K562 (cell line): ENCODE measurements around the gene MACROD2. TPM values are rescaled to one million over a fixed set of nuclear protein-coding genes. Genes with fewer than 3 reads are reported as not detected.

Experiments
- ATAC-seq: fragments of 200-7000 bp; cut with Tn5 transposase; 3 replicates; pipeline ENCODE4 v1.9.1; 2020; ENCODE audit warnings: moderate library complexity
- BruUV-seq: library from RNA; stranded (reverse); fragments of 400-500 nt; replicated peaks from 2 replicates; lab custom pipeline; 2021; lab: Mats Ljungman, UMichigan
- CTCF ChIA-PET: fragments of 300-600 bp; formaldehyde crosslinking; extraction: SDS; loops from one replicate; lab custom pipeline; 2021; ENCODE audit warnings: low intra/inter-chr PET ratio; lab: Yijun Ruan, JAX
- POLR2A ChIA-PET: fragments of 300-600, 350-650 bp; sonication (Branson Sonifier 250); formaldehyde crosslinking; extraction: SDS; loops from one replicate; lab custom pipeline; 2021; ENCODE audit warnings: antibody characterized with exemption, inconsistent platforms; lab: Yijun Ruan, JAX
- DNase-seq, 4 experiments: peaks; one replicate each; pipeline versions ENCODE4 v3.0.0 to v3.0.0-alpha.2; 2011 to 2018; ENCODE audit warnings: low spot score in 3 of 4, mixed read lengths in 3 of 4; ENCODE audit errors: extremely low read depth in 1 of 4
- FAIRE-seq: peaks from 2 replicates; lab custom pipeline; 2011; peaks lifted over from hg19 to GRCh38; lab: Jason Lieb, UNC
- H2AFZ ChIP-seq: 2 replicates; pipeline ENCODE4 v1.6.0; 2011; ENCODE audit warnings: low read depth, low read length, control low read depth, inconsistent platforms
- H3K27ac ChIP-seq: fragments of 200-600 bp; 3 replicates; pipeline ENCODE4 v1.8.0; 2011; ENCODE audit warnings: low read depth, mild to moderate bottlenecking, control low read depth, inconsistent platforms, low read length, moderate library complexity, mixed read lengths; ENCODE audit errors: extremely low read depth
- H3K27me3 ChIP-seq, 2 experiments: fragments of 300-600 bp in 1 of 2; 2 replicates in 1 of 2; 3 replicates in 1 of 2; pipeline versions ENCODE4 v1.6.0 to v1.8.0; 2011; ENCODE audit warnings: inconsistent platforms in 2 of 2, low read length in 2 of 2, mild to moderate bottlenecking in 1 of 2, mixed read lengths in 1 of 2, moderate library complexity in 1 of 2; ENCODE audit not compliant: control insufficient read depth in 2 of 2, insufficient read depth in 2 of 2
- H3K36me3 ChIP-seq: fragments of 300-600 bp; 3 replicates; pipeline ENCODE4 v1.8.0; 2011; ENCODE audit warnings: mild to moderate bottlenecking, low read length, inconsistent platforms; ENCODE audit not compliant: control insufficient read depth, insufficient read depth
- H3K4me1 ChIP-seq, 2 experiments: fragments of 200-600 bp in 1 of 2; replicated peaks in 1 of 2; 2 replicates in 1 of 2; 3 replicates in 1 of 2; pipeline versions ENCODE4 v1.5.1 to v1.8.0; 2011; ENCODE audit warnings: inconsistent platforms in 2 of 2, low read length in 2 of 2, mild to moderate bottlenecking in 1 of 2, mixed read lengths in 1 of 2, moderate library complexity in 1 of 2; ENCODE audit not compliant: control insufficient read depth in 2 of 2, insufficient read depth in 2 of 2
- H3K4me2 ChIP-seq: 2 replicates; pipeline ENCODE4 v1.6.1; 2011; ENCODE audit warnings: low read length, control low read depth, inconsistent platforms, mixed read lengths; ENCODE audit not compliant: insufficient read depth
- H3K4me3 ChIP-seq: fragments of 200-600 bp; sonication (generic), shearing (Covaris generic); 2 replicates; pipeline ENCODE4 v1.5.1; 2016; ENCODE audit warnings: control low read depth, inconsistent platforms
- H3K79me2 ChIP-seq: fragments of 200-600 bp; 3 replicates; pipeline ENCODE4 v1.8.0; 2011; ENCODE audit warnings: low read length, inconsistent platforms; ENCODE audit not compliant: control insufficient read depth, insufficient read depth
- H3K9ac ChIP-seq, 2 experiments: 2 replicates each; pipeline versions ENCODE4 v1.6.0 to v1.6.1; 2011; ENCODE audit warnings: low read depth in 2 of 2, low read length in 2 of 2, control low read depth in 1 of 2, inconsistent platforms in 1 of 2, mild to moderate bottlenecking in 1 of 2, mixed read lengths in 1 of 2; ENCODE audit not compliant: insufficient read depth in 1 of 2
- H3K9me1 ChIP-seq: one replicate; pipeline ENCODE4 v1.6.0; 2011; ENCODE audit warnings: inconsistent platforms, mild to moderate bottlenecking, low read length, moderate library complexity; ENCODE audit not compliant: control insufficient read depth, insufficient read depth
- H3K9me3 ChIP-seq: replicated peaks from 2 replicates; pipeline ENCODE4 v1.5.1; 2011; ENCODE audit warnings: low read depth, low read length, inconsistent platforms; ENCODE audit not compliant: control insufficient read depth, insufficient read depth
- H4K20me1 ChIP-seq: replicated peaks from 2 replicates; pipeline ENCODE4 v1.6.1; 2011; ENCODE audit warnings: low read length, inconsistent platforms, mixed read lengths; ENCODE audit not compliant: control insufficient read depth, insufficient read depth
- FOXJ3 ChIP-seq: sonication (generic); formaldehyde crosslinking; IDR thresholded peaks from 2 replicates; pipeline ENCODE4 v1.4.0; 2020; ENCODE audit warnings: mild to moderate bottlenecking, missing genetic modification reagents
- GABPA ChIP-seq: fragments of 200-800 bp; sonication (Bioruptor generic); conservative IDR thresholded peaks from 2 replicates; pipeline ENCODE4 v1.6.1; 2016; ENCODE audit warnings: low read depth, missing genetic modification characterization, missing compliant biosample characterization
- GABPB2 ChIP-seq: fragments of 250-450 bp; sonication (Bioruptor Pico); conservative IDR thresholded peaks from 2 replicates; pipeline ENCODE4 v1.5.1; 2021; ENCODE audit warnings: mild to moderate bottlenecking
- LEF1 ChIP-seq: fragments of 450-650 bp; IDR thresholded peaks from 2 replicates; pipeline ENCODE4 v1.6.1; 2016; ENCODE audit warnings: mild to moderate bottlenecking
- MEF2A ChIP-seq: IDR thresholded peaks from 2 replicates; pipeline ENCODE4 v1.6.1; 2011; ENCODE audit warnings: low read depth, mild to moderate bottlenecking, low read length, moderate library complexity; ENCODE audit not compliant: control insufficient read depth
- MYNN ChIP-seq, 2 experiments: sonication (generic); formaldehyde crosslinking in 1 of 2; IDR thresholded peaks; 2 replicates each; pipeline versions ENCODE4 v1.5.0 to v1.6.1; 2016 to 2020; ENCODE audit warnings: antibody characterized with exemption in 1 of 2, missing genetic modification reagents in 1 of 2
- NFATC3 ChIP-seq: fragments of 450-650 bp; IDR thresholded peaks from 2 replicates; pipeline ENCODE4 v1.6.1; 2017; ENCODE audit warnings: mild to moderate bottlenecking
- PBX2 ChIP-seq, 2 experiments: IDR thresholded peaks in 1 of 2; conservative IDR thresholded peaks in 1 of 2; 2 replicates each; pipeline ENCODE4 v1.6.1; 2016; ENCODE audit warnings: low read depth in 2 of 2, mild to moderate bottlenecking in 1 of 2, missing compliant biosample characterization in 1 of 2, missing genetic modification characterization in 1 of 2, moderate library complexity in 1 of 2
- SFPQ ChIP-seq: fragments of 200-400 bp; formaldehyde crosslinking; IDR thresholded peaks from 2 replicates; pipeline ENCODE4 v1.6.1; 2017; ENCODE audit warnings: mild to moderate bottlenecking, low read depth, low read length, moderate library complexity
- TAF15 ChIP-seq: fragments of 200-400 bp; formaldehyde crosslinking; IDR thresholded peaks from 2 replicates; pipeline ENCODE4 v1.6.1; 2017; ENCODE audit warnings: mild to moderate bottlenecking, low read depth, low read length, moderate library complexity
- TAF9B ChIP-seq: fragments of 450-650 bp; IDR thresholded peaks from 2 replicates; pipeline ENCODE4 v1.6.1; 2018; ENCODE audit warnings: mild to moderate bottlenecking; ENCODE audit not compliant: partially characterized antibody
- TOE1 ChIP-seq, 2 experiments: fragments of 450-650 bp in 1 of 2; sonication (generic) in 1 of 2; formaldehyde crosslinking in 1 of 2; IDR thresholded peaks; 2 replicates each; pipeline versions ENCODE4 v1.7.1 to v1.8.0; 2016 to 2022; ENCODE audit warnings: borderline replicate concordance in 2 of 2, mild to moderate bottlenecking in 2 of 2, antibody characterized with exemption in 1 of 2, inconsistent platforms in 1 of 2, low read depth in 1 of 2, missing genetic modification reagents in 1 of 2, moderate library complexity in 1 of 2
- ZBTB2 ChIP-seq: fragments of 450-650 bp; IDR thresholded peaks from 2 replicates; pipeline ENCODE4 v1.6.1; 2016; ENCODE audit warnings: antibody characterized with exemption
- ZNF124 ChIP-seq: sonication (generic); formaldehyde crosslinking; IDR thresholded peaks from 2 replicates; pipeline ENCODE4 v1.8.1; 2022; ENCODE audit warnings: missing genetic modification reagents
- ZNF584 ChIP-seq: fragments of 200-800 bp; sonication (Bioruptor generic); IDR thresholded peaks from 2 replicates; pipeline ENCODE4 v1.6.1; 2016; ENCODE audit warnings: low read depth, mild to moderate bottlenecking, missing genetic modification characterization, missing compliant biosample characterization
- ZZZ3 ChIP-seq: fragments of 450-650 bp; IDR thresholded peaks from 2 replicates; pipeline ENCODE4 v1.6.1; 2016; ENCODE audit warnings: antibody characterized with exemption, mild to moderate bottlenecking, moderate library complexity
- WGBS: fragments of 100-300 bp; shearing (Covaris generic); methylation state at CpG from one replicate; pipeline ENCODE4 v1.1.6; 2016; ENCODE audit warnings: low coverage, mixed read lengths; ENCODE audit not compliant: insufficient coverage; ENCODE audit errors: missing lambda C conversion rate; 5-methylcytosine and 5-hydroxymethylcytosine counted together
- in situ Hi-C: fragments of 300-500 bp; cut with MboI; formaldehyde crosslinking; loops from 4 replicates; pipeline ENCODE4 v1.15.0; 2018; ENCODE audit warnings: inconsistent platforms, mixed read lengths
- intact Hi-C: fragments of 100-400 bp; cut with micrococcal nuclease; formaldehyde crosslinking; loops from 2 replicates; pipeline ENCODE4 v1.14.2; 2022
- polyA plus RNA-seq, 8 experiments: library from polyadenylated mRNA; depleted of rRNA in 4 of 8; stranded (reverse) in 5 of 8; unstranded in 3 of 8; fragments of >200 nt; fragmentation: Nextera tagmentation in 2 of 8; fragmentation: Illumina TruSeq in 1 of 8; extraction: Ambion mirVana in 2 of 8; extraction: Trizol in 1 of 8; gene quantifications; 2 replicates each; pipeline versions ENCODE4 v1.2.1 to v1.2.3, GENCODE V29; 2011 to 2014; ENCODE audit warnings: inconsistent platforms in 1 of 8, missing spikeins in 1 of 8
- total RNA-seq, 7 experiments: library from RNA; depleted of rRNA in 6 of 7; stranded (reverse); fragments of >200 nt in 6 of 7; fragmentation: Illumina TruSeq in 2 of 7; extraction: Trizol in 2 of 7; gene quantifications; 2 replicates each; pipeline versions ENCODE4 v1.2.1 to v1.2.3, GENCODE V29; 2011 to 2021; ENCODE audit warnings: low replicate concordance in 1 of 7

The MACROD2 gene
- total and polyA plus RNA-seq, 9 of the 15 experiments (the other 6 are each of a cell fraction or from before 2014, with no cell fraction given) = not detected

- Histone ChIP-seq H3K79me2 (no peaks in the 10 kb centered on the region), H3K9me1 (no peaks in the 10 kb centered on the region), H3K9ac (no peak overlapping the region), H4K20me1 (no peaks in the 10 kb centered on the region), H2AFZ (no peak overlapping the region), H3K4me3 (no peak overlapping the region), H3K4me2 (no peak overlapping the region), H3K36me3 (no peaks in the 10 kb centered on the region), H3K4me1 (no peaks in the 10 kb centered on the region), H3K27ac (no peak overlapping the region), H3K27me3 (no peaks in the 10 kb centered on the region), H3K9me3 (no peaks in the 10 kb centered on the region)
- in situ Hi-C loops (no loop called here), intact Hi-C loops (no loop called here)
- BruUV-seq = no TSS peak
- DNase-seq = no peak
- ChIA-PET POLR2A (no interaction called here), CTCF (no interaction called here)
- no peak for TF ChIP-seq ZNF584 (CRISPR knock-in tag)
- no peak for TF ChIP-seq ZZZ3
- no peak for TF ChIP-seq ZNF124 (CRISPR knock-in tag)
- TF ChIP-seq TAF9B = no peak
- TF ChIP-seq SFPQ = no peak
- TF ChIP-seq TOE1 (IDR thresholded peaks at IDR 0.05; ENCODE audit: borderline replicate concordance) = no peak
- TF ChIP-seq TOE1 (CRISPR knock-in tag; IDR thresholded peaks at IDR 0.05; ENCODE audit: borderline replicate concordance, low read depth) = no peak
- TF ChIP-seq ZBTB2 = no peak
- no peak for TF ChIP-seq PBX2 (CRISPR knock-in tag; IDR thresholded peaks at IDR 0.05; ENCODE audit: low read depth)
- no peak for TF ChIP-seq PBX2 (tag; conservative IDR thresholded peaks at IDR 0.05; ENCODE audit: low read depth)
- no peak for TF ChIP-seq GABPA (tag)
- no peak for TF ChIP-seq TAF15
- no peak for TF ChIP-seq FOXJ3 (CRISPR knock-in tag)
- TF ChIP-seq GABPB2 (CRISPR knock-in tag) = no peak
- no peak for TF ChIP-seq NFATC3
- TF ChIP-seq MEF2A = no peak
- no peak for TF ChIP-seq MYNN (IDR thresholded peaks at IDR 0.05)
- TF ChIP-seq MYNN (CRISPR knock-in tag; IDR thresholded peaks at IDR 0.05) = no peak
- TF ChIP-seq LEF1 = no peak
- WGBS = 2% methylated on average over 4 of the region's 4 CpGs
- FAIRE-seq = no peak
- no peak for ATAC-seq
These were observed 635.7 kb downstream of the MACROD2 start for GRCh38 chr20:14631011-14631410.
